AG08395 (cell line): Measurements from ENCODE around the gene PTPRN2.

Experiments
- DNase-seq: peaks from one replicate; pipeline ENCODE4 v3.0.0; 2012; ENCODE audit warnings: mixed read lengths, low spot score

The PTPRN2 gene

DNA sequence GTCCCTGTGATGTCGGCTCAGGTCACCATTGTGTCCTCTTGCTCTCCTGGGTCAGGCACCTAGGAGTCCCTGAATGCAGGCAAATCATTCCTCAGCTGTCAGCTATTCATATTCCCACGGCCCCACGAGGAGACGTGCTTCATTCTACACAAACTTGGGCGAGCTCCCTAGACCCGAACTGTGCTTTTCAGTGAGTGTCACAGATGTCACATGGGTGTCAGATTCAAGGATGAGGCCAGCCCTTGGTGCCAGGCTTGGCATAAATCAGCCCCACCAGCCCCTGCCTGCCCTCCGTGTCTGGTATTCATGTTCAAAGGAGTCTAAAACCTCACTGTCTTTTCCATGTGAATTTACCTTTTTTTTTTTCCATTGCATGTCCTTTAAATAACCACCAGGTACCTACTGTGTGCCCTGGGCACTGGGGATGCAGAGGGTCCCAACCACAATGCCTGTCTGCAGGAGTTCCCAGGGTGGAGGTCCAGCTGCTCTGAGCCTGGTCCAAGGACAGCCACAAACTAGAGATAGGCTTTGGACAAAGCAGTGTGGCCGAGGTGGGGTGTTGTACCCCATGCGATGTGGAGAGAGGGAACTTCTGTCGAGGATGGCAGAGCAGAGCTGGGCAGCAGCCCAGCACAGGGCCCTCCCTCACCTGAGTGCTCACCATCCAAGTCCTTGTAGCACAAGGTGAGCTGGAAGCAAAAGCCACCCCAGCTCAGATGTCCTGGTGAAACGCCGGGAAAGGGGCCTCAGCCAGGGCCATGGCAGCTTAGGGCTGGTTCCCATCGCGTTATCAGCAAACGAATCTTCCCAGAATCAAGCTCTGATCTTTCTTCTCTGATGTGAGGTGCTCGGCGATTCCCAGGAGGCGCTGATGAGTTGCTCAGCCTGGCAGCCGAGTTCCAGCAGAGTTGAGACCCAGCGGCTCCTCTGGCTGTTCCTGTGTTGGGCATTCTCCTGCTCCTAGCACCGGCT lies 611.9 kb downstream of the PTPRN2 start:
- no peak for DNase-seq

GRCh38 chr7:157974678-157975230 lies 612.9 kb downstream of the PTPRN2 start:
- no peak for DNase-seq

DNA sequence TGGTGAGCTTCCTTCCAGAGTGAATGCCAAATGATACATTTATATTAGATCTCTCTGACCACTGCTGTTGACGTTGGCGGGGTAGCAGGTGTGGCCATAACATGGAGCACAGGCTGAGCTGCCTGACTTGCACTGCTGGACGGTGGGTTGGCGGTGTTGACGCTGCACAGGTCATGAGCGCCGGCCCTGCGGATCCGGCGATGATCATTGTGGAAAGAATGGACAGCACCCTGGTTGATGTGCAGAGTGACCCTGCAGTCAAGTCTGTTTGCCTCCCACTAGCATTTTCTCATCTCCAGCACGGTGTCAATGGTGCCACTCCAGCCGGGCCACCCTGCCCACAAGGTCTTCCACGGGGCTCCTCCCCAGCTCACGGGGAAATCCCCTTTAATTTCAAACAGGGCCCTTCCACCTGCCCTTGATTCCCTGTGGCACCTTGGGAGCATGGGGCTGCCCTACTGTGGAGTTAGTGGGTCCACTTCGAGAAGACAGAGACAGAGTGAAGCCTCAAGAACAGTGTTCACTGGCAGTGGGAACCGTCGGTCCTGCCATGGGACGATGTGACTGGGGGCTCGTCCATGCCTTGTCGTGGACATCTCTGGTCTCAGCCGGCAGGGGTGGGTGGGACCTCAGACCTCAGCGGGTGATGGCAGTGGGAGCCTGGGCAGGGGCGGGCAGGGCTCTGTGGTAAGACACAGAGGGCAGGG lies 613.5 kb downstream of the PTPRN2 start:
- no peak for DNase-seq

GRCh38 chr7:157972914-157973313 lies 614.7 kb downstream of the PTPRN2 start:
- no peak for DNase-seq

GRCh38 chr7:157971501-157971900 lies 616.1 kb downstream of the PTPRN2 start:
- no peak for DNase-seq

GRCh38 chr7:157970744-157971143 lies 616.9 kb downstream of the PTPRN2 start:
- DNase-seq = no peak

GRCh38 chr7:157969995-157970394 lies 617.6 kb downstream of the PTPRN2 start:
- no peak for DNase-seq

DNA sequence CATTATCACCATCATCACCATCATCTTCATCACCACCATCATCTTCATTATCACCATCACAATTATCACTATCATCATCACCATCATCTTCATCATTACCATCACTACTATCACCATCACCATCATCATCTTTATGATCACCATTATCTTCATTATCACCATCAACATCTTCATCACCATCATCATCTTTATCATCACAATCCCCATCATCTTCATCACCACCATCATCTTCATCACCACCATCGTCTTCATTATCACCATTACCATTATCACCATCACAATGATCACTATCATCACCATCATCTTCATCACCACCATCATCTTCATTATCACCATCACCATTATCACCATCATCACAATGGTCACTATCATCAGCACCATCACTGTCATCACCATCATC lies 621.1 kb downstream of the PTPRN2 start:
- DNase-seq = no peak

DNA sequence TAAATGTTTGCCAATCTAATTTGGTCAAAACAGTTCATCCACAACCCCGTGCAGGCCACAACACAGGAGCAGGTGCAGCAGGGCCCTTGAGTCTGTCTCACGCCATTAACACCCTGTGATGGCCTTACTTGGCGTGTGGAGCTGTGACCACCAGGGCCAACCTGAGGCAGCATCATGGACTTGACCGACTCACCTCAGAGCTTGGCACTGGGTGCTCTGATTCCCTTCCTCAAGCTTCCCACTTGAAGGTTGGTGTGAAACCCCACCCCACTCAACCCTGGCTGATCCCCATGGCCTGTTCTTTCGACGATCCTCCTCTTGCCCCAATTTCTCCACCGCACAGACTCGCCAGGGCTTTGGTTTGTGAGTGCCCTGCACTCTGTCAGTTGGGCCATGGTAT lies 623.1 kb downstream of the PTPRN2 start:
- DNase-seq = no peak

DNA sequence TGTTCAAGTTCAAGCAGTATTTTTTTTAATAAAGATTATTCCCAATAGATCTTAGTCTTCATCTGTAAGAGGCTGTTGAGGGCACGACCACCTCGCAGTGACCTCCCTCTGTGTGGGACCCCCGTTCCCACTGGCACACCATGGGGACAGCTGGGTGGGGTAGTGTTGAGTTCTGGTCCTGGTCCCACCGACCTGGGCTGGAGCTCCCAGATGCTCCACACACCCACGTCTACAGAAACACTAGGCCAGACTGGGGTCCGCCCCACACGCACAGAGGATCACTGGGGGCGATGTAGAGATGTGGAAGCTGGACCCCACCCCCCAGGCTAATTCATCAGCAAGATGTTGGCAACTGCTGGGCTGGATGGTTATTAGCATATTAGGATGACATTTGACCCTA lies 623.6 kb downstream of the PTPRN2 start:
- DNase-seq = no peak

GRCh38 chr7:157963526-157963925 lies 624.1 kb downstream of the PTPRN2 start:
- no peak for DNase-seq

GRCh38 chr7:157962458-157963306 lies 624.9 kb downstream of the PTPRN2 start:
- DNase-seq = no peak

GRCh38 chr7:157961731-157962457 lies 625.7 kb downstream of the PTPRN2 start:
- DNase-seq = no peak

DNA sequence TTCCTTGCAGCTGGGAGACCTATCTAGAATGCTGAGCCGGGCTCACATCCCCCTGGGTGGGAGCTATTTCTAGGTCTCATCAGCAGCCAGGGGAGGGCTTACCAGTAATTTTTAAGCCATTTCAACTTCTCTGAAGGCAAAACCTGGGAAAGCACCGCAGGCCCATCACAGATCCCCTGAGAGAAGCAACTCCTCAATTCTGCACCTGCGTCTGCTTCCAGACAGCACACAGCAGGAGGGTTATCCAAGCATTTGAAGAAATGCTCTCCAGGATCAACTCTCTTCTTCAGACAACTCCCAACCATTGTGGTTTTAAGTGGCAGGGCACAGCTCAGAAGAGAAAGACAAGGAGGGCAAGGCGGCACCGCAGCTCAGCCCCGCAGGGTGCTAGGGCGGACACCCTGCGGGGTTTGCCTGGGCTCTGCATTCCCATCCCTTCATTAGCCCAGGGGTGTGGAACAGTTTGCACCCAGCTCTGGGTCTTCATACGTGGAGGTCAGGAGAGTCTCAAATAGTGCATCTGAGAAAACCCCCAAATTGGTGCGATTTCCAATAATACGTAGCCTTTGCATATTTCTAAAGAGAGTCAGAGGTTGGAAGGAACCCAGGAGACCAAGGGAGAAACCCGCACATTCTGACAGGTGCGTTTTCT lies 632.1 kb downstream of the PTPRN2 start:
- DNase-seq = no peak

DNA sequence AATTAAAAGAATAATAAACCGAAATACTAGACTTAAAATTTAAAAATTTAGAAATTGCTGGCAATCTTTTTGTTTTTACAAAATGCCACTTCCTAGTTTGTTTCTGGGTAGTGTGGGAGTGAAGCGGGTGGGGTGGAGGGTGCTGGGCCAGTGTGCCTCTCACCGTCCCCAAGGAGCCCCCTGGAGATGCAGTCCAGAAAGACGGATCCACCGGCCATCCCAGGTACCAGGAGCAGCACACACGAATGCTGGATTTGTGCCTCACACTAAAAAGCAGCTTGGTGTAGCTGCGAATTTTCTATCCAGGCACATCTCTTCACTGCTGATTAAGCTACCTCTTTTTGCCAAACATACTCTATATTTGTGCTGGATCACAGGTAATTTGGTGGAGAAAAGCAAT lies 632.7 kb downstream of the PTPRN2 start:
- DNase-seq = no peak

DNA sequence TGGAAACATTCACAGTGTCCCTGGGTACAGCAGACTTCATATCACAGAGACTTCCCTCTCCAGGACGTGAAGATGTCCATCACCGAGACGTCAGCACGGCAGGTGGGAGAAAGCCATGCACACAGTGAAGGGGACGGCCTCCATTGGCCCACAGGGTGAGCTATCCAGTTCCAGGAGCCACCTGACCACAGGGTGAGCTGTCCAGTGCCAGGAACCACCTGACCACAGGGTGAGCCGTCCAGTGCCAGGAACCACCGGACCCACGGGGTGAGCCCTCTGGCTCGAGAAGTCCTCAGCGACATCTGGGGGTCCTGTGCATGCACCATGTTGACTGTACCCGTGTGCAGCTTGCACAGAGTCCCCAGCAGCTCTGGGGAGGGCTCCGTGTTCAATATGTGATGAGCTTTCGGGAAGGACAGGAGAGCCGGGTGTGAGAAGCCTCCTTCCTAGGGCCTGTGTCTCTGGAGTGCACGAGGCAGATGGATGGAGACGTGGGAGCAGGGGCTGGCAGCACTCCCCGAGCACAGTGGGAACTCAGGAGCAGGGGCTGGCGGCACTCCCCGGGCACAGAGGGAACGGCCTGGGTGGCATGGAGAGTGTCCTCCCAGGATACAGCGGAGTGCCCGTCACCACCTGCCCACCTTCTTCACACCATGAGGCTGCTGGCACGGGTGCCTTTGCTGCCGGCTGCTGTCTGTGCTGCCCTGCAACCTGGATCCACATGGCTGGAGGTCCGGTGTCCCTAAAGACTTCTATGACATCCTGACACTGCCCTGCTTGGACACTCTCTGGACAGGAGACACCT lies 634.6 kb downstream of the PTPRN2 start:
- DNase-seq = no peak

GRCh38 chr7:157952050-157952667 lies 635.5 kb downstream of the PTPRN2 start:
- DNase-seq = no peak

DNA sequence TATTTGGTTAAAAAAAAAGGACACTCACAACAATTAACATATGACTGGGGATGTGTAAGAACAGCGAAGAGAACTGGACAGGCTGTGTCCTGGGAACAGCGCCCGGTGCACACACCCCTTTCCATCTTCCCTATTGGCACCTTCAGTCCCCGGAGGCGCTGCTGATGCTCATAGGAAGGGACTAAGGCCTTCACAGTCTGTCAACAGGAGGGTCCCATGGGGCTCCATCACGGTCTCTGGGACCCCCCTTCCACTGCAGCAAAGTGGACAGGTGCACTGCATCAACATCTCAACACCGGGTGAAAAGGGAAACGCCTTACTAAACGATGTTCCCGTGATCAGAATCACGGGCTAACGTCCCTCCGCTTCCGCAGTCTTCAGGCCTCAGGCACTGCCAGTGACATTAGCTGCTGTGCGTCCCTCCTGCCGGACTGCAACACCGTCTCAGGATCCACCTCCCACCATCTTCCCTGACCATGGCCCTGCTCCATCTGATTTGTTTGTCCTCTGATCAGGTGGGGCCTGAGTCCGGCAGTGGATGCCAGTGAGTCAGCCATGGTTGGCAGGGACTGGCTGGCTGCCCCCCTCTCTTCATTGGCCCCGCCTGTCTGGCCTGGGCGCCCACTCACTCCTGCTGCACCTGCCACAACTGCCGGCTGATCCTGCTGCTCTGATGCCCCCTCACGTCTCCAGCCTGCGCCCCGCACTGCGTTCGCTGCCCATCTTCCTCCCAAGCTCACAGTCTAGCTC lies 636.1 kb downstream of the PTPRN2 start:
- DNase-seq = no peak

- no peak for DNase-seq
These were observed 637.9 kb downstream of the PTPRN2 start for GRCh38 chr7:157949711-157950110.
